SU-DHL-6 (cell line): ENCODE measurements around the gene UNC5C.

ENCODE experiments used
- H2AFZ ChIP-seq: fragments of 200-600 bp; sonication (generic); 2 replicates; pipeline ENCODE4 v1.6.1; 2014; ENCODE audit warnings: low read depth, mild to moderate bottlenecking, moderate library complexity, mixed read lengths, antibody characterized with exemption, low read length; ENCODE audit not compliant: severe bottlenecking
- H3F3A ChIP-seq: fragments of 200-600 bp; shearing (Covaris generic); 2 replicates; pipeline ENCODE4 v1.6.0; 2016; ENCODE audit warnings: antibody characterized with exemption, mild to moderate bottlenecking; ENCODE audit not compliant: insufficient read depth
- H3K27ac ChIP-seq: fragments of 200-600 bp; sonication (generic); 2 replicates; pipeline ENCODE4 v1.5.1; 2016; ENCODE audit warnings: low read depth, mild to moderate bottlenecking, low read length, moderate library complexity, mixed read lengths
- H3K27me3 ChIP-seq: fragments of 200-600 bp; sonication (generic), shearing (Covaris generic); 2 replicates; pipeline ENCODE4 v1.6.0; 2014; ENCODE audit warnings: mild to moderate bottlenecking, low read length
- H3K36me3 ChIP-seq: fragments of 200-600 bp; sonication (generic); 2 replicates; pipeline ENCODE4 v1.6.1; 2014; ENCODE audit warnings: mild to moderate bottlenecking, low read length, mixed read lengths
- H3K4me2 ChIP-seq: fragments of 300-600, 200-600 bp; shearing (Covaris generic), sonication (generic); 2 replicates; pipeline ENCODE4 v1.6.0; 2014; ENCODE audit warnings: low read length, low read depth, mild to moderate bottlenecking; ENCODE audit not compliant: poor library complexity, severe bottlenecking
- H3K4me3 ChIP-seq: fragments of 200-600 bp; sonication (generic); 2 replicates; pipeline ENCODE4 v1.5.1; 2014; ENCODE audit warnings: antibody characterized with exemption, low read length, mild to moderate bottlenecking, mixed read lengths; ENCODE audit not compliant: insufficient read depth, poor library complexity, severe bottlenecking
- H3K79me2 ChIP-seq: fragments of 200-600 bp; sonication (generic); 2 replicates; pipeline ENCODE4 v1.6.1; 2014; ENCODE audit warnings: mild to moderate bottlenecking, low read length, moderate library complexity; ENCODE audit not compliant: insufficient read depth
- H3K9ac ChIP-seq: fragments of 200-600 bp; sonication (generic); 2 replicates; pipeline ENCODE4 v1.7.0; 2014; ENCODE audit warnings: mild to moderate bottlenecking, low read length
- H3K9me2 ChIP-seq: fragments of 200-600 bp; sonication (generic); replicated peaks from 2 replicates; pipeline ENCODE4 v1.6.1; 2014; ENCODE audit warnings: low read length; ENCODE audit not compliant: insufficient read depth
- H3K9me3 ChIP-seq: fragments of 200-600 bp; sonication (generic); 2 replicates; pipeline ENCODE4 v1.6.1; 2014; ENCODE audit warnings: low read length, mixed read lengths; ENCODE audit not compliant: insufficient read depth
- H4K20me1 ChIP-seq: fragments of 200-600 bp; sonication (generic); 2 replicates; pipeline ENCODE4 v1.6.1; 2014; ENCODE audit warnings: low read depth, mild to moderate bottlenecking, antibody characterized with exemption, low read length, moderate library complexity, mixed read lengths
- EZH2phosphoT487 ChIP-seq: fragments of 200-600 bp; sonication (generic), shearing (Covaris generic); conservative IDR thresholded peaks from 2 replicates; pipeline ENCODE4 v1.6.1; 2018; ENCODE audit warnings: mild to moderate bottlenecking, antibody characterized with exemption, low read length, moderate library complexity, mixed read lengths
- TF ChIP-seq, protein P1 (sequence below): fragments of 200-600 bp; sonication (generic); IDR thresholded peaks from one replicate; pipeline ENCODE4 v1.5.1; 2017; ENCODE audit warnings: antibody characterized with exemption, mild to moderate bottlenecking, low read length, moderate library complexity; ENCODE audit not compliant: insufficient read depth, poor library complexity, severe bottlenecking

UNC5C gene

DNA sequence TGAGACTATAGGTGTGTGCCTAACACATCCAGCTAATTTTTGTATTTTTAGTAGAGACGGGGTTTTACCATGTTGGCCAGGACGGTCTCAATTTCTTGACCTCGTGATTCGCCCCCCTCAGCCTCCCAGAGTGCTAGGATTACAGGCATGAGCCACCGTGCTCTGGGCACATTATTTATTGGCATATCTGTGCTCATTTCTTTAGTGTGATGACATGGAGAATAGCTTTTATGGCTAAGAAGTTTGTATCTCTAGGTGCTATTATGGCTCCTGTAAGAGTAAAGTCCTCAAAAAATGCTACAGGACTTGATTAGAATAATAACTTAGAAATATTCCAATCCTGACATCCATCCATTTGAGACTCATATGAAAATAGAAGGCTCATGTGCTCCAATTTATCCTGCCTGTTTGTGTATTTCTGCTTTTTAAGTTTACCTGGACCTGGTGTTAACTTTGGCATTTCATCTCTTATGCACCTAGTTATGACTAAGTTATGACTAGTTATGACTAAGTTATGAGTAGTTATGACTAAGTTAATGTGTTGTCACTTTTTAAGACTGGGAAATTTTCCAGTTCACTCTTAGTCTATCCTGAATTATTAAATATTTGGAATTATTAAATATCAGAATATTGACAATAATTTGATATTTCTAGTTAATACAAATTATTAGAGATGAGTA, 36.4 kb upstream of the UNC5C start:
- Histone ChIP-seq H3K36me3 (no peaks in the 10 kb centered on the region), H3K9me2 (no peaks in the 10 kb centered on the region), H3K4me3 (no peak overlapping the region), H3K27me3 (no peaks in the 10 kb centered on the region), H3K4me2 (no peak overlapping the region), H3K9ac (no peak overlapping the region), H3K79me2 (no peaks in the 10 kb centered on the region), H4K20me1 (no peaks in the 10 kb centered on the region), H3K27ac (no peak overlapping the region), H2AFZ (no peak overlapping the region), H3F3A (no peaks in the 10 kb centered on the region), H3K9me3 (no peaks in the 10 kb centered on the region)
- no peak for TF ChIP-seq EZH2phosphoT487
- TF ChIP-seq, protein P1, sequence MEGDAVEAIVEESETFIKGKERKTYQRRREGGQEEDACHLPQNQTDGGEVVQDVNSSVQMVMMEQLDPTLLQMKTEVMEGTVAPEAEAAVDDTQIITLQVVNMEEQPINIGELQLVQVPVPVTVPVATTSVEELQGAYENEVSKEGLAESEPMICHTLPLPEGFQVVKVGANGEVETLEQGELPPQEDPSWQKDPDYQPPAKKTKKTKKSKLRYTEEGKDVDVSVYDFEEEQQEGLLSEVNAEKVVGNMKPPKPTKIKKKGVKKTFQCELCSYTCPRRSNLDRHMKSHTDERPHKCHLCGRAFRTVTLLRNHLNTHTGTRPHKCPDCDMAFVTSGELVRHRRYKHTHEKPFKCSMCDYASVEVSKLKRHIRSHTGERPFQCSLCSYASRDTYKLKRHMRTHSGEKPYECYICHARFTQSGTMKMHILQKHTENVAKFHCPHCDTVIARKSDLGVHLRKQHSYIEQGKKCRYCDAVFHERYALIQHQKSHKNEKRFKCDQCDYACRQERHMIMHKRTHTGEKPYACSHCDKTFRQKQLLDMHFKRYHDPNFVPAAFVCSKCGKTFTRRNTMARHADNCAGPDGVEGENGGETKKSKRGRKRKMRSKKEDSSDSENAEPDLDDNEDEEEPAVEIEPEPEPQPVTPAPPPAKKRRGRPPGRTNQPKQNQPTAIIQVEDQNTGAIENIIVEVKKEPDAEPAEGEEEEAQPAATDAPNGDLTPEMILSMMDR = no peak

DNA sequence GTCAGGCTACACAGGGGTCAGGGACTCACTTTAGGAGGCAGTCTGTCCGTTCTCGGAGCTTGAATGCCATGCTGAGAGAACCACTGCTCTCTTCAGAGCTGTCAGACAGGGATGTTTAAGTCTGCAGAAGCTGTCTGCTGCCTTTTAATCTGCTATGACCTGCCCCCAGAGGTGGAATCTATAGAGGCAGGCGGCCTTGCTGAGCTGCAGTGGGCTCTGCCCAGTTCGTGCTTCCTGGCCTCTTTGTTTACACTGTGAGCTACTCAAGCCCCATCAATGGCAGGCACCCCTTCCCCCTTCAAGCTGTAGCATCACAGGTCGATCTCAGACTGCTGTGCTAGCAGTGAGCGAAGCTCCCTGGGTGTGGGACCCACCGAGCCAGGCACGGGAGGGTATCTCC, 31.5 kb upstream of the UNC5C start:
- no peaks in the 10 kb centered on the region for H3F3A ChIP-seq
- no peaks in the 10 kb centered on the region for H4K20me1 ChIP-seq
- H3K9me2 ChIP-seq = no peaks in the 10 kb centered on the region
- H3K9me3 ChIP-seq = no peaks in the 10 kb centered on the region
- no peak overlapping the region for H2AFZ ChIP-seq
- no peak overlapping the region for H3K4me3 ChIP-seq
- no peak overlapping the region for H3K27ac ChIP-seq
- no peak for TF ChIP-seq EZH2phosphoT487
- TF ChIP-seq, protein P1 = no peak
- H3K4me2 ChIP-seq = no peak overlapping the region
- H3K27me3 ChIP-seq = no peaks in the 10 kb centered on the region
- no peaks in the 10 kb centered on the region for H3K79me2 ChIP-seq
- no peaks in the 10 kb centered on the region for H3K36me3 ChIP-seq
- no peak overlapping the region for H3K9ac ChIP-seq

- H3K79me2 ChIP-seq = no peaks in the 10 kb centered on the region
- no peaks in the 10 kb centered on the region for H3K9me3 ChIP-seq
- H3K4me3 ChIP-seq = no peak overlapping the region
- H3K9ac ChIP-seq = no peak overlapping the region
- no peaks in the 10 kb centered on the region for H3K27me3 ChIP-seq
- H3K9me2 ChIP-seq = no peaks in the 10 kb centered on the region
- TF ChIP-seq EZH2phosphoT487 = no peak
- TF ChIP-seq, protein P1 = no peak
- no peak overlapping the region for H3K4me2 ChIP-seq
- no peaks in the 10 kb centered on the region for H4K20me1 ChIP-seq
- H2AFZ ChIP-seq = no peak overlapping the region
- H3K27ac ChIP-seq = no peak overlapping the region
- no peaks in the 10 kb centered on the region for H3F3A ChIP-seq
- H3K36me3 ChIP-seq = no peaks in the 10 kb centered on the region
These were observed 23.7 kb upstream of the UNC5C start for GRCh38 chr4:95572304-95572991.
